ENCODE measurements around the gene PARD3. TPM values are rescaled to one million over a fixed set of nuclear protein-coding genes. Genes with fewer than 3 reads are reported as not detected.

PARD3 gene
- polyA plus RNA-seq, 6 donors from 2014 or later = 0.05 to 0.36 (median 0.16) TPM; not detected in 3

DNA sequence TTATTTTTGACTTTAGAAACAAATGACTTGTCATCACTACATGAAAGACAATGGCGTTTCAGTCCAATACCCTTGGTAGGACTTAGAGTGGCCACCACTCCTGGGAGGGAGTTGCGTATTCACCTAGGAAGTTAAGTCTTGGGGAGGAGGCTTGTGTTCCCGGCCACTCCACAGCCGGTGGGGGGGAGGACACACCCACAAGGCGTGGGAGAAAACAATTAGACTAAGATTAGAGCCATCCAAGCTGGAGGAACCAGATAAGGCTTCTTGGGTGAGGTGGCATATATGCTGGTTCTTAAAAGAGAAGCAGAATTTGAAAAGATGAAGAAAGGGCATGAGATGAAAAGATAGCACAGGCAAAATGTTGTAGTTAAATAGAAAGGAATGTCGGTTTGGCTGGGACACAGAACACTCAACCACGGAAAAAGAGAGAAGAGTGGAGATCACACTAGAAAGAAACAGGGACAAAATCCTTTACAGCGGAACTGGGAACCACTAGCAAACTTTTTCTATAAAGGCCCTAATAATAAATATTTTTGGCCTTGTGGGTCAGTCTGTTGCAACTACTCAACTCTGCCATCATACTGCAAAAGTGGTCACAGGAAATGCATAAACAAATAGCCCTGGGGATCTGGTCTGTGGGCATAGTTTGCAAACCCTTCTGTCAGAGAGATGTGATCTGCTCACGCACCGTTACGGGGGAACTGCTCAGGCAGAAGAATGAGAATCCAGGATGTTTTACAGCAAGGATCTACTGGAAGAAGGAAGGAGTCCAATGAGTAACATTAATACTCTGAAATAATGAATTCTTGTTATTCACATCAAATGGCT, 651.8 kb downstream of the PARD3 start:
- Mint-ChIP-seq H3K36me3 (no peaks in the 10 kb centered on the region), H3K27me3 (no peaks in the 10 kb centered on the region), H3K9me3 (peaks cover 0 to 4% (median 0%) of the 10 kb centered on the region in 7 donors), H3K27ac (no peak overlapping the region), H3K4me1 (no peaks in the 10 kb centered on the region), H3K4me3 (no peak overlapping the region)
- no peak for DNase-seq
- ATAC-seq (ENCODE audit: low read depth in 2 of 2) = no peak

DNA sequence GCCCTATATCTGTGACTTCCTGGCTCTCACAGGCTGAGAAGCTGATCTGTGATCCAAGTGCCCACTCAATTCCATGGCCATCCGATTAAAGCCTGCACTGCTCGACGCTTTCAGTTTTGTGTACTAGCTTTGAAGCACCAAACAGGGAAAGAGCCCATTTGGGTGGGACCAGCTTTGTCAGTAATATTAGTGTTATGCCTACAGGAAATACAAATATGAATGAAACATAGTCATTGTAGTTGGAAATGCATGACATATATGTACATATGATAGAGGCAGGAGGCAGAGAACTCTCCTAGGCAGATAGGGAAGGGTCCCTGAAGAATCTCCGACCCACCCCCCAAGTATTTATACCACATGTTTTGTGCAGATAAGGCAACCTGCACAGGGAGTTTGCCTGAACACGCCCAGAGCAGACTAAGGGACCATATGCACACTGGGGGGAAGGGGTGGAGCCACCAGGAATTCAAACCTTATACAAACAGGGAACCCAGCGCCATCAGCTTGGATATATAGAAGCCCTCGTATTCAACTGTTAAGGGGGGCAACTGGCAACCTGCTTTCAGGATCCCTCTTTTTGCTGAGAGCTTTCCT, 653.2 kb downstream of the PARD3 start:
- DNase-seq = no peak
- Mint-ChIP-seq H3K9me3 (peaks cover 0 to 4% (median 0%) of the 10 kb centered on the region in 7 donors), H3K27me3 (no peaks in the 10 kb centered on the region), H3K27ac (no peak overlapping the region), H3K4me1 (no peaks in the 10 kb centered on the region), H3K4me3 (no peak overlapping the region), H3K36me3 (no peaks in the 10 kb centered on the region)
- no peak for ATAC-seq (ENCODE audit: low read depth in 2 of 2)

DNA sequence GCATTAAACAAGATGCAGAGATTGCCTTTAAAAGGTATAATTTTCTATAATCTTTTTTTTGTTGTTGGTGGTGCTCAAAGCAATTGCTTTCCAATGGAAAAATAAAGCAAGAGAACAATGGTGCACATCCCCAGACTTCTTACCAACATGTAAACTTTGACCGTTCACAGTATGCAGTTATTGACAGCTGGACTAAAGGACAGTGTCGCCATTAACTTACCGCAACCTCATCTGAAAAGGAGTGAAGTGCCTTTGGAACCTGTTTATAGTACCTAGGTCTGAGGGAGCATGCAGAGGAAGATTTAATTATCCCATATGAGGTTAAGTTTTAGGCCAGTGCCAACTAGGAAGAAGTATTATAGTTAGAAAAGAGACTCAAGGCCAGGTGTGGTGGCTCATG, 654.5 kb downstream of the PARD3 start:
- Mint-ChIP-seq H3K36me3 (no peaks in the 10 kb centered on the region), H3K9me3 (peaks cover 0 to 4% (median 0%) of the 10 kb centered on the region in 7 donors), H3K4me1 (no peaks in the 10 kb centered on the region), H3K27me3 (no peaks in the 10 kb centered on the region), H3K27ac (no peak overlapping the region), H3K4me3 (no peak overlapping the region)
- ATAC-seq (ENCODE audit: low read depth in 2 of 2) (no peak), DNase-seq (no peak)

DNA sequence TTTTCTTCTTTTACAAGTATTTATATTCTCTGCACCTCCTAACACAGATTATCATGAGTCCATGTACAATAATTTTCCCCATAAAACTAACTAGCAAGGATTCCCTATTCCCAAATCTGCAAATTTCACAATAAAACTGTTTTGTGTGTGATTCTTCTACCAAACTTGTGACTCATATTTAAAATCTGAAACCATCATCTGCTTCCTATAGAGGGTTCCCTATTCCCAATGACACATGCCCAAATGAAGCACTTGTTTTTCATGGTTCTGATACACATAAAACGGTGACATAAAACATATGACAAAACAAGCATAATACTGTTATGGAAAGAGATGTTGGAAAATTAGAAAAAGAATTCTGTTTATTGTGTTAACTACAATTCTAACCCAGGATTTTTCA, 657.6 kb downstream of the PARD3 start:
- H3K4me1 Mint-ChIP-seq = no peaks in the 10 kb centered on the region
- peaks cover 0 to 9% (median 0%) of the 10 kb centered on the region in 7 donors for H3K9me3 Mint-ChIP-seq
- H3K27me3 Mint-ChIP-seq = no peaks in the 10 kb centered on the region
- peak overlapping the region in 1 of 6 donors; percentile 10 for H3K27ac Mint-ChIP-seq
- DNase-seq = no peak
- no peaks in the 10 kb centered on the region for H3K36me3 Mint-ChIP-seq
- no peak overlapping the region for H3K4me3 Mint-ChIP-seq
- no peak for ATAC-seq (ENCODE audit: low read depth in 2 of 2)

DNA sequence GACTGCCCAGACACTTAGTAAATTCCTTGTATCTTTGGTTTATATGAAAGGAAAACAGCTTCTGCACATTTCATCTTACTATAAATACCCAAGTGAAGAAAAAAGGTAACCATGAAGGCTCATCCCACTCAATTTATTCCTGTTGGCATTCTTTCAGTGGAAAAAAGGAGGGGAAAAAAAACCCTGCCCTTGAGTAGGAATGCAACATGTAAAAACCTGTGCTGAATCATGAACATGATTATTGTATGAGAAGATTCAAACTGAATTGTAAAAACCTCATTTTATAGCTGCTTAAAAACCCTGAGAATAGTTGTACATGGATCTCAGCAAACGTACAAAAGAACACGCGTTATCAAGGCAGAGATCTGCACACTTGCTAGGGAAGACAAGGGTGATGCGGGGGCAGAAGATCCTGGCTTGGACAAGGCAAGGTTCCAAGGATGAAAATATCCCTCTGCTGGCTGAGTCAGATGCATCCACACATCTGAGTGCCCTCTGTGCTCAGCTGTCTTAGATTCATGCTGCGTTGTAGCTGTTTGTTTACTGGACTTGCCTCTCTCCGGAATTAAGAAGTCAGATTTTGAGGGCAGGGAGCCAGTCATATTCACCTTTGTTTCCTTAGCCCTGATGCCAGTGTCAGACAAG, 658.2 kb downstream of the PARD3 start:
- no peaks in the 10 kb centered on the region for H3K27me3 Mint-ChIP-seq
- peak overlapping the region in 1 of 8 donors; percentile 30 for H3K4me3 Mint-ChIP-seq
- no peaks in the 10 kb centered on the region for H3K36me3 Mint-ChIP-seq
- ATAC-seq (ENCODE audit: low read depth in 2 of 2) (no peak), DNase-seq (no peak)
- H3K4me1 Mint-ChIP-seq = no peaks in the 10 kb centered on the region
- peaks cover 0 to 6% (median 0%) of the 10 kb centered on the region in 7 donors for H3K9me3 Mint-ChIP-seq
- H3K27ac Mint-ChIP-seq = peak overlapping the region in 1 of 6 donors; percentile 10

DNA sequence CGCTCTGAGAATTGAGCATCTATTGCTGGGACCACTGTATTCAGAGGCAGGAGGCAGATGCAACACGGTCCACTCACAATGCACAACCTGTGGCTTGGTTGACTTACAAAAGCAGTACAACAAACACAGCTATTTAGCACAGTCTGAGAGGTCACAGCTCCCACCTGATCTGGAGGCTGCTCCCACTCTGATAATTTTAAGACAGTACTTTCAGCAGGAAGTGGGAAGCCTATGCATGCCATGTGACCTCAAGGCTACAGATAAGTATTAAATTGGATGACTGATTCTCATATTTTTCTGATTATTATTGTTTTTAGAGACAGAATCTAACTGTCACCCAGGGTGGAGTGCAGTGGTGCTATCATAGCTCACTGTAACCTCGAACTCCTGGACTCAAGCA, 659.3 kb downstream of the PARD3 start:
- no peak overlapping the region for H3K27ac Mint-ChIP-seq
- H3K4me1 Mint-ChIP-seq = no peaks in the 10 kb centered on the region
- no peak for ATAC-seq (ENCODE audit: low read depth in 2 of 2)
- H3K27me3 Mint-ChIP-seq = no peaks in the 10 kb centered on the region
- H3K36me3 Mint-ChIP-seq = no peaks in the 10 kb centered on the region
- peaks cover 0 to 6% (median 0%) of the 10 kb centered on the region in 7 donors for H3K9me3 Mint-ChIP-seq
- H3K4me3 Mint-ChIP-seq = no peak overlapping the region
- DNase-seq = no peak

DNA sequence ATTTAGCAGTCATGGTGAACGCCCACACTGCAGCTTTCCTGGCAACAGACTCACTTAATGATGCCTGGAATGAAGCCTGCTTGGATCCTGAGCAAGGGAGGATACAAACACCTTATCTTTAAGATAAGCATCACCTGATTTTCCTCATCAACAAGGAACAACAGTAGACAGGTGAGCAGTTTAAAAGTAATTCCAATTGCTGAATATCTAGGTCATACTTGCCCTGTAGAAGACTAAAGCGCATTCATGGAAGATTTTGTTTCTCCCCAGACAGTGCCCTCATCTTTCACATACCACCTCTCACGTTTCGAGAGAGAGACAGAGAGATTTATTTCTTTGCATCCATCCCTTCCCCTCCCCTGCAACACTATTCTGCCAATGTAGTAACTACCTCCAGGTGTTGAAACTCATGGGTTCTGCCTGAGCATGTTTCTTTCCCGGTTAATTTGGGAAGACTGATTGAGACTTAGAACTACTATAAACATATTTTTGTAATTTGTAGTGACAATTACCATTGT, 660.7 kb downstream of the PARD3 start:
- Mint-ChIP-seq H3K36me3 (no peaks in the 10 kb centered on the region), H3K9me3 (peaks cover 0 to 6% (median 0%) of the 10 kb centered on the region in 7 donors), H3K4me1 (no peaks in the 10 kb centered on the region), H3K4me3 (no peak overlapping the region), H3K27ac (no peak overlapping the region), H3K27me3 (no peaks in the 10 kb centered on the region)
- no peak for DNase-seq
- no peak for ATAC-seq (ENCODE audit: low read depth in 2 of 2)

DNA sequence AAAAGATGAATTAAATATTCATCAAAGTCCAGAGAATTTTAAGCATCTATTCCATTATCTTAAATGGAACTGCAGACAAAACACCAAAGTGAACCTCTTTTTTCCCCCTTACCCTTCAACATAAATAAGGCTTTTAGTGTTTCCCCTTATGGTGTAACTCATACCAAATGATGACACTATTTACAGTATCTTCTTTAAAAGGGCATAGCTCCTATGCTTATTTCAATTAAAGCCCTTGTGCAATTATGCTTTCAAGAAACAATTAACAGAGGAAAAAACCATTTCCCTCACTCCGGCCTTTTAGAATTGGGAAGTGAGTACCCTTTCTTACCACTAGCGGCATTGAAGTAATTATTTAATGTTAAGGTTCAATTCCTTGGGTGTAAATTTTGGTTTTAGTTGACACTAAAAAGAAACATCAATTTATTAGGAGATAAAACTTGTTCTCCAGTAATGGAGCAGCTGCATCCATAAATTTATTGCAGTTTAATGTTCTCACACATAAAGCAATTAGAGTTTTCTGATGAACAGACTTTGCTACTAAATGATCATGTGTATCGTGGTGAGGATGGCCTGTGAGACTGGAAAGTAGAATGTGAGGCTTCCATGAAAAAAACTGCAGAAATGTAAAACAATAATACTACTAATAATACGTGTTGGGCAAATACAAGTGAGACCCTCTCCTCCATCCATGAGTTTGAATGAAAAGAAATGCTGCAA, 661.3 kb downstream of the PARD3 start:
- Mint-ChIP-seq H3K27ac (no peak overlapping the region), H3K4me1 (no peaks in the 10 kb centered on the region), H3K4me3 (no peak overlapping the region), H3K36me3 (no peaks in the 10 kb centered on the region), H3K27me3 (no peaks in the 10 kb centered on the region), H3K9me3 (peaks cover 0 to 6% (median 0%) of the 10 kb centered on the region in 7 donors)
- no peak for ATAC-seq (ENCODE audit: low read depth in 2 of 2)
- DNase-seq = no peak

DNA sequence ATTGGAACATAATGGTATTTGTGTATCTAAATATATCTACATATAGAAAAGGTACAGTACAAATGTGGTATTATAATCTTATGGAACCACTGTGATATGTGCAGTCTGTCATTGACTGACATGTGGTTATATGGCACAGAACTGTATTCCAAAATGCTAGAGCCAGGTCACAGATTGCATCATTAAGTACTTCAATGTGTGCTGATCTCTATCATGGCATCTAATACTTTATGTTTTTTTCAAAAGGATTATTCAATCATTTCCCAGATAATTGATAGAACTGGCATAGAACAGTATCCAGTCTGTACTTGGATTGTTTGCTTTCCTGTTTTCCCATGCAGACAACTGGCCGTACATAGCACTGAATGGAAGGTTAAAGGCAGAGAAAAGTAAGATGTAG, 662.7 kb downstream of the PARD3 start:
- Mint-ChIP-seq H3K4me1 (no peaks in the 10 kb centered on the region), H3K27ac (no peak overlapping the region), H3K27me3 (no peaks in the 10 kb centered on the region), H3K36me3 (no peaks in the 10 kb centered on the region), H3K4me3 (no peak overlapping the region), H3K9me3 (peaks cover 0 to 6% (median 0%) of the 10 kb centered on the region in 7 donors)
- ATAC-seq (ENCODE audit: low read depth in 2 of 2) (no peak), DNase-seq (no peak)

DNA sequence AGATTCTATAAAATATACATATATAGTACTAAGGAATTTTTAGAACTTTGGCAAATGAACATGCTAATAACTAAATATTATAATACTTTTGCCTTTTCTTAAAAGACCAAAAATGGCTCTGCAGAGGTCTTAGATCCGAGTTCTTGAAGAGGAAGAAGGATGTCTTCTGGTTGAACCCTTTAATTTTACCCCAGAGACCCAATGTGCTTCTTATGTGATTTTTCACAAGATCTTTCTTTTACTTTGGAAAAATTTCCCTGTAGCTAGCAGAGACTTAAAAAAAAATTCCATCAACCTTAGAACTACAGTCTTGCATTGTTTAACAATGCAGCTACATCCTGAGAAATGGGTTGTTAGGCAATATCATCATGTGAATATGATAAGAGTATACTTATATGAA, 663.2 kb downstream of the PARD3 start:
- no peaks in the 10 kb centered on the region for H3K36me3 Mint-ChIP-seq
- DNase-seq (no peak), ATAC-seq (ENCODE audit: low read depth in 2 of 2) (no peak)
- H3K27me3 Mint-ChIP-seq = no peaks in the 10 kb centered on the region
- no peak overlapping the region for H3K27ac Mint-ChIP-seq
- no peak overlapping the region for H3K4me3 Mint-ChIP-seq
- H3K4me1 Mint-ChIP-seq = no peaks in the 10 kb centered on the region
- H3K9me3 Mint-ChIP-seq = peaks cover 0 to 6% (median 0%) of the 10 kb centered on the region in 7 donors

DNA sequence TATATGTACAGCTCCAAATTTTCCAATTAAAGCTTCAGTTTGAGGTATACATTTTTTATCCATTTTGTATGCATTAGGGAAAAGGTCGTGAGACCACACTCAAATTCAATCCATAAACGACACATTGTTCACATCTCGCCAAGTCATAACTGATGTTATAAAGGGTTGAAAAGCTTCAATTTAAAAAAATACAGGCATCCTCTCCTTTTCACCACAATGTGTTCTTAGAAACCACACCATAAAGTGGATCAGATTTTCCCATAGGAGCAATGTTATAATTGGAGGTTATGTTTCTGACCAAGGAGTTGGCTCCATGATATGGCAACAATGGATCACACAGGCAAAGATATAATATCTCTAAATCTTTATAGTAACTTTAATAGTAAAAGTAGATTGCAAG, 663.6 kb downstream of the PARD3 start:
- DNase-seq = no peak
- H3K9me3 Mint-ChIP-seq = peaks cover 0 to 6% (median 0%) of the 10 kb centered on the region in 7 donors
- no peaks in the 10 kb centered on the region for H3K27me3 Mint-ChIP-seq
- H3K36me3 Mint-ChIP-seq = no peaks in the 10 kb centered on the region
- no peaks in the 10 kb centered on the region for H3K4me1 Mint-ChIP-seq
- ATAC-seq (ENCODE audit: low read depth in 2 of 2) = no peak
- H3K4me3 Mint-ChIP-seq = no peak overlapping the region
- H3K27ac Mint-ChIP-seq = no peak overlapping the region

DNA sequence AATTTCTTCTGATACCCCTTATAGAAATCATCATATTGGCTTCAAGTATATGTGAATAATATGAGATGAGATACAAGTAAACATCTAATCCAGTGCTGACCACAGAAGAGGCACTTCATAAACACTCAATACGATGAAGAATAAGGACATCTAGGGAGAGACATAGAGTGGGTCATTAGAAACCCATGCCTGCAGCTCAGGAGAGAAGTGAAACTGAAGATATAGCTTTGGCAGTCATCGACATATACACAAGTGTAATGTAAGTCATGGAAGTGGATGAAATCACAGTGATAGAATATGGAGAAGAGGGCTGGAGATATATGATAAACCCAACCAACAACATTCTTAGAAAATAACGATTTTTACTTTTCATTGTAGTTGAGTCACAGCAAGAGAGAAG, 665.0 kb downstream of the PARD3 start:
- DNase-seq (no peak), ATAC-seq (ENCODE audit: low read depth in 2 of 2) (no peak)
- H3K4me3 Mint-ChIP-seq = no peak overlapping the region
- peaks cover 0 to 3% (median 0%) of the 10 kb centered on the region in 7 donors for H3K9me3 Mint-ChIP-seq
- H3K27me3 Mint-ChIP-seq = no peaks in the 10 kb centered on the region
- H3K27ac Mint-ChIP-seq = no peak overlapping the region
- H3K4me1 Mint-ChIP-seq = no peaks in the 10 kb centered on the region
- H3K36me3 Mint-ChIP-seq = no peaks in the 10 kb centered on the region

DNA sequence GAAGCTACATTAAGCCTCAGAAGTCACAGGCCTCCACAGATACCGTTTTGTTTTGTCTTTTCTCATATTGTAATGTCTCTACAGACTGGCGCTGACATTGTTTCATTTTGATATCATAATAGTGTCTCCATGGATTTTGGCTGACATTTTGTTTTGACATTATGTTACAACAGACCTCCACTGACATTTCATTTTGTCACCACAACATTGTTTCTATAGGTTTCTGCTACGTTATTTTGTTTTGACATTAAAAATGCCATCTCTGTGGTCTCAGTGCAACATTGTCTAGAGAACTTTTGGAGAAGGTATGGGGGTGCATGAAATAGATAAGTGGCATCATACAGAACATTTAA, 666.8 kb downstream of the PARD3 start:
- H3K4me3 Mint-ChIP-seq = no peak overlapping the region
- no peak overlapping the region for H3K27ac Mint-ChIP-seq
- H3K9me3 Mint-ChIP-seq = no peaks in the 10 kb centered on the region
- DNase-seq (no peak), ATAC-seq (ENCODE audit: low read depth in 2 of 2) (no peak)
- no peaks in the 10 kb centered on the region for H3K27me3 Mint-ChIP-seq
- no peaks in the 10 kb centered on the region for H3K36me3 Mint-ChIP-seq
- H3K4me1 Mint-ChIP-seq = no peaks in the 10 kb centered on the region

All from naive B cell (primary cell).